ENCODE results near the gene PRLR.

The PRLR gene

DNA sequence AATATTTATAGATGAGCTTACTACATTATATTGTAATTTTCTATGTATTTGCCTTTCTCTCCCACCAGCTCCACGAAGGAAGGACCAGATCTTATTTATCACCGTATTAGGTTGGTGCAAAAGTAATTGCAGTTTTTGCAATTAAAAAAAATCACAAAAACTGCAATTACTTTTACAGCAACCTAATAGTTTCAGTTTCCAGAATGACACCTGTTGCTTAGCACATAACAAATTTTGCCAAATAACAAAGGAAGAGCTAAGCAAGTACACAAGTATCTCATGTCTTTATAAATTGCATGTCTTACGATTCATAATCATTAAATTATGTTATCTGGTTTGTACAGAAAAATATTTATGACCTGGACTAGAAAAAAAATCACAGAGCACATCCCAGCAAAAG is 228.4 kb downstream of the PRLR start:
- no peak overlapping the region for H3K9ac ChIP-seq (ENCODE audit: low read length)
- peak overlapping the region; percentile 4; the same call in 1 of the 2 replicates for H3K4me2 ChIP-seq (ENCODE audit: low read depth, low read length)
- H4K20me1 ChIP-seq (ENCODE audit: insufficient read depth, low read length), result no peaks in the 10 kb centered on the region
- no peaks in the 10 kb centered on the region for H3K27me3 ChIP-seq (replicated peaks; ENCODE audit: insufficient read depth, low read length)
- no peaks in the 10 kb centered on the region for H3K9me2 ChIP-seq (replicated peaks; ENCODE audit: insufficient read depth, low read length)
- H3K27ac ChIP-seq (ENCODE audit: low read length), result no peak overlapping the region
- no peaks in the 10 kb centered on the region for H3K9me3 ChIP-seq (replicated peaks; ENCODE audit: insufficient read depth, low read length)
- no peaks in the 10 kb centered on the region for H3F3A ChIP-seq (ENCODE audit: insufficient read depth, low read length)
- no peak overlapping the region for H3K4me3 ChIP-seq (ENCODE audit: low read length)
- H3K79me2 ChIP-seq (ENCODE audit: low read length), result no peaks in the 10 kb centered on the region
- H2AFZ ChIP-seq (ENCODE audit: low read length), result no peak overlapping the region
- TF ChIP-seq EZH2 (optimal IDR thresholded peaks at IDR 0.05; ENCODE audit: low read depth, low read length), result no peak
- TF ChIP-seq, protein P1, sequence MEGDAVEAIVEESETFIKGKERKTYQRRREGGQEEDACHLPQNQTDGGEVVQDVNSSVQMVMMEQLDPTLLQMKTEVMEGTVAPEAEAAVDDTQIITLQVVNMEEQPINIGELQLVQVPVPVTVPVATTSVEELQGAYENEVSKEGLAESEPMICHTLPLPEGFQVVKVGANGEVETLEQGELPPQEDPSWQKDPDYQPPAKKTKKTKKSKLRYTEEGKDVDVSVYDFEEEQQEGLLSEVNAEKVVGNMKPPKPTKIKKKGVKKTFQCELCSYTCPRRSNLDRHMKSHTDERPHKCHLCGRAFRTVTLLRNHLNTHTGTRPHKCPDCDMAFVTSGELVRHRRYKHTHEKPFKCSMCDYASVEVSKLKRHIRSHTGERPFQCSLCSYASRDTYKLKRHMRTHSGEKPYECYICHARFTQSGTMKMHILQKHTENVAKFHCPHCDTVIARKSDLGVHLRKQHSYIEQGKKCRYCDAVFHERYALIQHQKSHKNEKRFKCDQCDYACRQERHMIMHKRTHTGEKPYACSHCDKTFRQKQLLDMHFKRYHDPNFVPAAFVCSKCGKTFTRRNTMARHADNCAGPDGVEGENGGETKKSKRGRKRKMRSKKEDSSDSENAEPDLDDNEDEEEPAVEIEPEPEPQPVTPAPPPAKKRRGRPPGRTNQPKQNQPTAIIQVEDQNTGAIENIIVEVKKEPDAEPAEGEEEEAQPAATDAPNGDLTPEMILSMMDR (IDR thresholded peaks at IDR 0.05; ENCODE audit: low read length), result no peak
- no peak for TF ChIP-seq EZH2phosphoT487 (IDR thresholded peaks at IDR 0.05; ENCODE audit: low read length)
- H3K4me1 ChIP-seq (ENCODE audit: low read length), result peaks cover 12% of the 10 kb centered on the region; the same call in 1 of the 2 replicates
- DNase-seq, result peak; percentile 25
- H3K36me3 ChIP-seq (replicated peaks; ENCODE audit: insufficient read depth, low read length), result no peaks in the 10 kb centered on the region

All from MM.1S (cell line).